ENCODE data around the gene BCOR. TPM values are rescaled to one million over a fixed set of nuclear protein-coding genes. Genes with fewer than 3 reads are reported as not detected.

Gene BCOR
- total RNA-seq, 4 donors from 2014 or later = 19.8 to 32.2 (median 26.0) TPM

DNA sequence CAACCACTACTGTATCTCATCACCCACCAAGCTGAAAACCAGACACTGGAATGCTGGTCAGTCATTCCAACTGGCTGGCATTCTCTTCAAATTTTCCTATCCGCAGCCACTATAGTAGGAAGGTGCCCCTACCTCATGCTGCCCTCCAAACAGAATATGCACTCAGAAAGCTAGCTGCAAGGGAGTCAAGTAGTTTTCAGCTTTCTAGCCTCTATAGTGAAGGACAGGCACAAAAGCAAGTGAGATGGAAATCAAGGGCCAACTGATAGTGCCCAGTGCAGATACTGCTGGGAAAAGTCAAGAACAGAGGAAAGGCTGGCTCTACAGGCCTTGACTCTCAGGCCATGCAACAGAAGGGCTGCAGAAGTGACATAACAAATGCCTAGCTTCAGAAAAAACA is 47.2 kb downstream of the BCOR start:
- Histone ChIP-seq H3K9me3 (peaks cover 0 to 13% (median 4%) of the 10 kb centered on the region in 4 donors), H3K4me3 (no peak overlapping the region), H3K27me3 (no peaks in the 10 kb centered on the region), H3K27ac (no peak overlapping the region), H3K36me3 (peaks cover 0 to 65% (median 0%) of the 10 kb centered on the region in 3 donors), H3K4me1 (no peaks in the 10 kb centered on the region)
- DNase-seq = no peak
- TF ChIP-seq, protein P1, sequence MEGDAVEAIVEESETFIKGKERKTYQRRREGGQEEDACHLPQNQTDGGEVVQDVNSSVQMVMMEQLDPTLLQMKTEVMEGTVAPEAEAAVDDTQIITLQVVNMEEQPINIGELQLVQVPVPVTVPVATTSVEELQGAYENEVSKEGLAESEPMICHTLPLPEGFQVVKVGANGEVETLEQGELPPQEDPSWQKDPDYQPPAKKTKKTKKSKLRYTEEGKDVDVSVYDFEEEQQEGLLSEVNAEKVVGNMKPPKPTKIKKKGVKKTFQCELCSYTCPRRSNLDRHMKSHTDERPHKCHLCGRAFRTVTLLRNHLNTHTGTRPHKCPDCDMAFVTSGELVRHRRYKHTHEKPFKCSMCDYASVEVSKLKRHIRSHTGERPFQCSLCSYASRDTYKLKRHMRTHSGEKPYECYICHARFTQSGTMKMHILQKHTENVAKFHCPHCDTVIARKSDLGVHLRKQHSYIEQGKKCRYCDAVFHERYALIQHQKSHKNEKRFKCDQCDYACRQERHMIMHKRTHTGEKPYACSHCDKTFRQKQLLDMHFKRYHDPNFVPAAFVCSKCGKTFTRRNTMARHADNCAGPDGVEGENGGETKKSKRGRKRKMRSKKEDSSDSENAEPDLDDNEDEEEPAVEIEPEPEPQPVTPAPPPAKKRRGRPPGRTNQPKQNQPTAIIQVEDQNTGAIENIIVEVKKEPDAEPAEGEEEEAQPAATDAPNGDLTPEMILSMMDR (IDR thresholded peaks at IDR 0.05) = no peak
- no peak for TF ChIP-seq POLR2A (IDR thresholded peaks at IDR 0.05)

DNA sequence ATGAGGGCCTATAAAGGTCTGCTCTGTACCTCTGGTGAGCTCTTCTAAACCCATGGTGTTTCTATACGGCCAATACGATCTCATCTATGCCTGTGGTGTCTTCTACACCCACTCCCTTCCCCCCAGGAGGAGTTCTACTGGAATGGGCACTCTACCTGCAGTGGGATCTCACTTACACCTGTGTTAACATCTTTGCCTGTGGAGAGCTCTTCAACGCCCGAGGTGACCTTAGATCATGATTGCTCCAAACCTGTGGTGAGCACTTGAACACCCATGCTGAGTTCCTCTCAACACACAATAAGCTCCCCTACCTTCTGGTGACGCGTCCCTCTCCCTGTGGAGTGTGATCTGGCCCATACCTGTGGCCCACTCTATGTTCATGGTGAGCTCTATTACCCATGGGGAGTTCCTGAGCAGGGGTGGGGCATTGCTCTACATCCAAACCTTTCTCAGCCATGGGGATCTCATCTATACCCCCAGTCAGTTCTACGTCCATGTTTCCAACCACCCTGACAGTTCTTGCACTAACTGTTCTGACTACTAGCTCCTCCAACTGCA is 48.6 kb downstream of the BCOR start:
- Histone ChIP-seq H3K27me3 (no peaks in the 10 kb centered on the region), H3K4me1 (no peaks in the 10 kb centered on the region), H3K9me3 (peaks cover 0 to 13% (median 4%) of the 10 kb centered on the region in 4 donors), H3K4me3 (no peak overlapping the region), H3K27ac (no peak overlapping the region), H3K36me3 (peaks cover 0 to 51% (median 0%) of the 10 kb centered on the region in 3 donors)
- no peak for DNase-seq
- TF ChIP-seq, protein P1 (IDR thresholded peaks at IDR 0.05) = no peak
- no peak for TF ChIP-seq POLR2A (IDR thresholded peaks at IDR 0.05)

DNA sequence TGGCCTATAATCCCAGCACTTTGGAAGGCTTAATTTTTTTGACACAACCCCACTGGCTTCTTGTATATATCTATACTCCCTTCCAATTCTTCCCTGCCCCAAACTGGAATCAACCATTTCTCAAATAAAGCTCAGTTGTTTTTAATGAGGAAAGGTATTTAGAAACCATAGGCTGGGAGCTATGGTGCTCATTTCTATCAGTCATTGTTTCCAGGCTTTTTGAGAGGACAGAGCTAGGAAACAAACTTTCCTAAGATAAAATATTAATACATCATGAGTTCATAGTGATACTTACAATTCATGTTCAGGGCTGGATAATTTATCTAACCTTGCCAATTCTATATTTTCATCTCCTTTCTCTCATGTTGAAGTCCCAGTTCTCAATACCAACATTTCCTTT is 50.3 kb downstream of the BCOR start:
- no peak overlapping the region for H3K4me3 ChIP-seq
- H3K9me3 ChIP-seq = peaks cover 0 to 13% (median 4%) of the 10 kb centered on the region in 4 donors

DNA sequence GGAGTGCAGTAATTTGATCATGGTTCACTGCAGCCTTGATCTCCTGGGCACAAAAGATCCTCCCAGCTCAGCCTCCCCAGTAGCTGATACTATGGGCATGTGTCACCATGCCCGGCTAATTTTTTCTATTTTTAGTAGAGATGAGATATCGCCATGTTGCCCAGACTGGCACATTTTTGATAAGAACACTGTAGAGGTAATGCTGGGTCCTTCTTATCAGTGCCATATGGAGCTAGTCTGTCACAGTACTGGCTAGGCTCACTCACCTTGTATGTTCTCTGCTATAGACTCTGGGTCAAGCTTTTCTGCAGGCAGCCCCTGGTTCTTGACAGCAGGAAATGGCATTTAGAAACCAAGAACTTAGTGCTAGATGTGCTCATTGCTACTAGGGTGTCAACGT is 53.9 kb downstream of the BCOR start:
- H3K4me1 ChIP-seq = no peaks in the 10 kb centered on the region
- DNase-seq = no peak
- H3K9me3 ChIP-seq = no peaks in the 10 kb centered on the region
- no peak overlapping the region for H3K27ac ChIP-seq
- peaks cover 0 to 3% (median 0%) of the 10 kb centered on the region in 3 donors for H3K36me3 ChIP-seq
- TF ChIP-seq, protein P1 (IDR thresholded peaks at IDR 0.05) = no peak
- TF ChIP-seq POLR2A (IDR thresholded peaks at IDR 0.05) = no peak
- H3K4me3 ChIP-seq = no peak overlapping the region
- no peaks in the 10 kb centered on the region for H3K27me3 ChIP-seq

More for the DNA sequence above, 50.3 kb downstream of the BCOR start:
- Histone ChIP-seq H3K27ac (no peak overlapping the region), H3K4me1 (no peaks in the 10 kb centered on the region), H3K27me3 (no peaks in the 10 kb centered on the region), H3K36me3 (peaks cover 0 to 36% (median 0%) of the 10 kb centered on the region in 3 donors)
- no peak for TF ChIP-seq POLR2A (IDR thresholded peaks at IDR 0.05)
- TF ChIP-seq, protein P1 (IDR thresholded peaks at IDR 0.05) = no peak
- DNase-seq = no peak

DNA sequence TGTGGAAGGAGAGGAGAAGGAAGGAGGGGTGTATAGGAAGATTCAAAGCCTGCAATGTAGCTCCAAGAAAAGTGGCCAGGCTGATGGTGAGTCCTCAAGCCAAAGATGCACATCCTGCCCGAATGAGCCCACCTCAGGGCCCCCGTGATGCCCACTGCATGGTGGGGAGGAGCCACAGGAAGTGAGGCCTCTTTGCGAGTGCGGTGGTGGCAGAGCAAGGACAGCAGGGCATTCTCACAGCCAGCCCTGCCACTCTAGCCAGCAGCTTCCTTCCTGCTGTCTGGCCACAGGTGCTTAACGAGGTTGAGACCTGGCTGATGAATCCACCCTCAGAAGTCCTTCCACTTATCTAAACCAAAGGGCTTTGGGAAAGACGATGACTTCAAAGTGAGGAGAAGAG is 55.8 kb downstream of the BCOR start:
- no peaks in the 10 kb centered on the region for H3K36me3 ChIP-seq
- DNase-seq = no peak
- H3K9me3 ChIP-seq = no peaks in the 10 kb centered on the region
- no peak overlapping the region for H3K4me3 ChIP-seq
- TF ChIP-seq, protein P1 (IDR thresholded peaks at IDR 0.05) = no peak
- no peak for TF ChIP-seq POLR2A (IDR thresholded peaks at IDR 0.05)
- H3K4me1 ChIP-seq = no peaks in the 10 kb centered on the region
- no peaks in the 10 kb centered on the region for H3K27me3 ChIP-seq
- no peak overlapping the region for H3K27ac ChIP-seq
